GM19193 (cell line): ENCODE results near the gene PWWP2B.

Experiments
- POLR2A ChIP-seq: IDR thresholded peaks from 4 replicates; pipeline ENCODE4 v1.6.1; 2011; ENCODE audit not compliant: insufficient read depth, insufficient read length; ENCODE audit errors: extremely low read depth

The PWWP2B gene

GRCh38 chr10:132452216-132452650 is 55.2 kb downstream of the PWWP2B start:
- TF ChIP-seq POLR2A, result no peak

GRCh38 chr10:132452651-132453469 is 55.9 kb downstream of the PWWP2B start:
- no peak for TF ChIP-seq POLR2A

GRCh38 chr10:132453470-132453861 is 56.5 kb downstream of the PWWP2B start:
- TF ChIP-seq POLR2A, result no peak

GRCh38 chr10:132454296-132455198 is 57.5 kb downstream of the PWWP2B start:
- TF ChIP-seq POLR2A, result no peak

- TF ChIP-seq POLR2A, result no peak
Observed at GRCh38 chr10:132455441-132455971, 58.5 kb downstream of the PWWP2B start.

GRCh38 chr10:132455986-132456847 is 59.2 kb downstream of the PWWP2B start:
- TF ChIP-seq POLR2A, result no peak

GRCh38 chr10:132456881-132457280 is 59.9 kb downstream of the PWWP2B start:
- no peak for TF ChIP-seq POLR2A

GRCh38 chr10:132457328-132458070 is 60.5 kb downstream of the PWWP2B start:
- no peak for TF ChIP-seq POLR2A

GRCh38 chr10:132458071-132458585 is 61.1 kb downstream of the PWWP2B start:
- TF ChIP-seq POLR2A, result no peak

- no peak for TF ChIP-seq POLR2A
Observed at GRCh38 chr10:132458586-132459300, 61.7 kb downstream of the PWWP2B start.

GRCh38 chr10:132459301-132460003 is 62.5 kb downstream of the PWWP2B start:
- TF ChIP-seq POLR2A, result no peak

- no peak for TF ChIP-seq POLR2A
Observed at GRCh38 chr10:132460071-132460470, 63.1 kb downstream of the PWWP2B start.
